GM19240 (cell line): ENCODE measurements around the gene LRCH3.

Experiments used
- DNase-seq: peaks from one replicate; pipeline ENCODE4 v3.0.0; 2011; ENCODE audit warnings: low spot score; ENCODE audit not compliant: insufficient read length

Gene LRCH3

DNA sequence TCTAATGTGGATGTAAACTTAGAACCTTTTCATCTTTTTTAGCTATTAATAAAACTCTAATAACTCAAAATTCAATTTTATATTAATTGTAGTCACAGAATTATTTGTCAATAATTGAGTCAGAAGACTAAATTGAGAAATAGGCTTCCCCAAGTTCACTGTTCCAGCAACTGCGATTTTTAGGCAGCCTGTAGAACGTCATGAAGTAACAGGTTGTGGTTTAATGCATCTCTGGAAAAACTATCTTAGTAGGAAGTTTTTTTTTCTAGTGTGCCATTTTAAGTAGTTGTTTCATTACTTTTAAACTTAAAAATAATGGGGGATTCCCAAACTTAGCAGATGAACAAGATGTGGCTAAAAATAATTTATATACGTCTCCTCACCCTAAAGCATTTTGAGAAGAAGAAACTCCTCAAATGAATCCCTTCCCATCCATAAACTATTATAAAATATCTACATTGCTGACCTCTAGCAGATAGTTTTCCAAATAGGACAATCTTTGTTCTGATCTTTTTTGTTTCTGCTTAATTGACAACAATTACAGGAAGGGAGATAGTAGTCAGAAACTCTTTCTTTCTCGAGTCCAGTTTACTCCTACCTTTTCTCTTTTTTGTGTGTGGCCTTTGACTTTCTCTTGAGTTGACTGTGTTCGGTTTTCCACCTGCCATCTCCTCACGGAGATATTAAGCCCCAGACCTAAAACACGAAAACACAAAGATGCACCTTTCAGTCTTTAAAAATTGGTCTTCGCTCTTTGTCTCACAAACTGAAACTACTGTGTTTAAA, 43.1 kb downstream of the LRCH3 start:
- no peak for DNase-seq

DNA sequence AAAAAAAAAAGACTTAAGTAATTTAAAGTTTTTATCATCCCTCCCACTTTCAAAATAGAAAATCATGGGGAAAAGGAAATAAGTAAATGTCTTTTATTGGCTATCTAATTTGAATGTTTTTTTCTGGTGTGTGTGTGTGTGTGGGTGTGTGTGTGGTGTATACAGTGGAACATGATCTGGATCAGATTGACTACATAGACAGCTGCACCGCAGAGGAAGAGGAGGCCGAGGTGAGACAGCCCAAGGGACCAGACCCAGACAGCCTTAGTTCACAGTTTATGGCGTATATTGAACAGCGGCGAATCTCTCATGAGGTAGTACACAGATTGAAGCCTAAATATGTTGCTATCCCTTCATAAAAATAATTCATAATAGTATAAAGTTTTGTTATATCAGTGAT, 44.5 kb downstream of the LRCH3 start:
- DNase-seq: no peak

DNA sequence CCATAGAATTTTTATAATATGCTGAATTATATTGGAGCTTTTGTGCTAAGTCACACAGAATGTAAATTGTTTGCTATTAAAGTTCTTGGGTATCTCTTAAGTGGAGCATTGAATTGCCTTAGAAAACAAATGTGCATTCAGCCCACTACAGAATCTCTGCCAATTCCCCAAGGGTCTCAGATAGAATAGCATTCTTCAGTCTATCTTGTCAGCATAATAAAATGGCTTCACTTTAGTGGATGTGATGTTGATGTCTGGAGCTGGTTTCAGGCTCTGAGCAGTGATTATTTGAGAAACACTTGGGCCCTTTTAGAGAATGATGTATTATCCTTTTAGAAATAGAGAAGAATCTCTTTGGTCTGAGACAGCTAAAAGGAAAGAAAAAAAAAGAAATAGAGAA, 45.2 kb downstream of the LRCH3 start:
- DNase-seq: no peak

DNA sequence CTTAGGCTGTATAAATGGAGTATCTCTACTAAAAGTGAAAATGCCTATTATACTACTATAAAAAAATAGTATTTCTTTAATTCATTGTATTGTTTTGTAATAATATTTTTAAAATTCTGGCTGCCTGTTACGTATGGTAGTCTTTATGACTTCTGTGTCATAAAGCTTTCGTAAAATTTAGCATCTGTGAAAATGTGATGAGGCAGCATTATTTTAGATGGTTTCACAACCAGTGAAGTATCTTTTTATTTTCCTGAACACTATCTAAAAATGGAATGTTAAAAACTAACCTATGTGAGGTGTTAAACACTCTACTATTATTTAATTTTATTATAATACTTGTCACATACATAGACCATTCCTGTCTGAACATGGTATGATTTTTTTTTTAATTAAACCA, 46.2 kb downstream of the LRCH3 start:
- DNase-seq: no peak

DNA sequence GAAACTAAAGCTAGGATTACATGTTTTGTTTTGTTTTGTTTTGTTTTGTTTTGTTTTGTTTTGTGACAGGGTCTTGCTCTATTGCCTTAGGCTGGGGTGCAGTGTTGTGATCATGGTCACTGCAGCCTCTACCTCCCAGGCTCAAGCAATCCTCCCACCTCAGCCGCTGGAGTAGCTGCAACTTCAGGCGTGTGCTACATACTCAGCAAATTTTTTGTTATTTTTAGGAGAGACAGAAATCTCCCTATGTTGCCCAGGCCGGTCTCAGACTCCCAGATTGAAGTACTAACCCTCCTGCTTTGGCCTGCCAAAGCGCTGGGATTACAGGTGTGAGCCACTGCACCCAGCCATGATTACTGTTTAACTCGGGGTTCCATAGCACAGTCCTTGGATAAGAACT, 50.7 kb downstream of the LRCH3 start:
- no peak for DNase-seq

DNA sequence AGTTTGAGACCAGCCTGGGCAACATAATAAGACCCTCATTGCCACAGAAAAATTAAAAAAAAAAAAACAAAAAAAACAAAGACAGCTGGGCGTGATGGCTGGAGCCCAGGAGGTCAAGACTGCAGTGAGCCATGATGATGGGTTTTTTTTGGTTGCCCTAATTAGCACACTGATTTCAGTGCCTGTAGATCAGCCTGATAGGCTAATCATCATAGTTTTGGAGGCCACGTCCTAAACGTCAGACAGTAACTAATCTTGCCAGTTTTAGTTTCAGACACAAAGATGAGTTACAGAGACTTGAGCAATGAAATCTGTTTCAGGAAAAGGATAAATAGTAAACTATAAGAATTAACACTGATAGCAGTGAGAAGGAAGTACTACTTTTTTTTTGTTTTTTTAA, 55.4 kb downstream of the LRCH3 start:
- no peak for DNase-seq

DNA sequence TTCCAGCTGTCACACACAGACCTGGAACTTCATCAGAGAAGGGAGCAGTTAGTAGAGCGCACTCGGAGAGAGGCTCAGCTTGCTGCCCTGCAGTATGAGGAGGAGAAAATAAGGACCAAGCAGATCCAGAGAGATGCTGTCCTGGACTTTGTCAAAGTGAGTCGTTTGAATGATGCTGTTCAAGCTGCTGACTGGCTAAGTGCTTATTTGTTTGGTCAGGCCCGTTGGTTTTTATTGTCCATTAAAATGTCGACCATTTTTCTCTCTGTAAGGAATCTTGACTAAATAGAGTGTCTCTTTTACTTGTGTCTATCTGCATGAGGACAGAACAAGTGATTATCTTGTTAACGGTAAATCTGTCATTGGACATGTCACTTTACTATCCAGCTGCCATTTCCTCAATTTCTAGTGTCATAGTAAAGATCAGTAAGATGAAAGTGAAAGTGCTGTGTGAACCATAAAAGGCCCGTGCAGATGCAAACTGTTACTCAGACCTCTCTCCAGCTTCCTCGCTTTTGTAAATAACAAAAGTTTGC, 56.9 kb downstream of the LRCH3 start:
- peak; percentile 29 for DNase-seq

DNA sequence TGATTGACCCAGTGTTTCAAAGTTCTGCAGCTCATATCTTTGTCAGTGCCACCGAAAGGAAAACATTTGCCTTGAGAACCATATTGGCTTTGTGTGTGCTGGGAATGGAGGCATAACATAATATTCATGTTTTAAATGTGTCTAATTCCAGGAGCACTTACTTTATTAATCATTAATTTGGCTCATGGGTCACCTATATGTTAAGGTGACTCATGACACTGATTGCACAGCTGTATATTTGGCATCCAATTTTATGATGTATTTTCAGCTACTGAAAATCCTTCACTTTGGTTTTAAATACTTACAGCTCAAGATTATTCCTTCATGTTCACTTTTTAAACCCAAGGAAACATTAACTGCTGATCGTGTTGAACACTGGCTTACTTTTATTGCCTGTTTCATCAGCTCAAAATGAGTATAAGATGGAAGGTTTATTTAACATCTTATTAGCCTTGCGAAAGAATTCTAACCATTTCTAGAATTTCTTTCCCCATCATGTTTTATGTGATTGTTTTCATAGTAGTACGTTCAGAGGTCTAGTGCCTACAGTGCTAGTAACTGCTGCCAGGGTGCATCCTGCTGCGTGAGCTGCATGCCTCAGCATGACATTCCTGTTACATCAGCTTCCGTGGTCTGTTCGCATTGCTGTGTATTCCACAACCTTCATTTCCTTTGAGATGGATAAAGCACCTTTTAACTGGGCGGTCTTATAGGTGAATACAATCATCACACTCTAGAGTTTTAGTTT, 63.7 kb downstream of the LRCH3 start:
- no peak for DNase-seq

DNA sequence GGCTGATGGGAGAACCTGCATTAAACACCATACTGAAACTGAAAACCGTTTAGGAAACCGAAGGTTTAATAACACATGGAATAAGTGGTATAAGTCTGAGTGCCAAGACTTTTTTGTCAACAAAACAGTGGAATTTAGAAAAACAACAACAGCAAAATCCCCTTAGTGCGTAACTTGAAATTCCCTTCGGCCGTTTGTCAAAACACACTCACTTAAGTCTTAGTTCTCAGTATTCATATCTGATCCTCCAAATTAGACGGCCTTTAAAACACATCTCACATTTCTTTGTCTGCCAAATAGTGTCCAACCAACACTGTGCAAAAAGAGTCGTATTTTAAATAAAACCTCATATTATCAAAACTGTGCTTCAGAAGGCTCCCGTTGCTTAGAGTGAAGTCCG, 64.5 kb downstream of the LRCH3 start:
- no peak for DNase-seq

DNA sequence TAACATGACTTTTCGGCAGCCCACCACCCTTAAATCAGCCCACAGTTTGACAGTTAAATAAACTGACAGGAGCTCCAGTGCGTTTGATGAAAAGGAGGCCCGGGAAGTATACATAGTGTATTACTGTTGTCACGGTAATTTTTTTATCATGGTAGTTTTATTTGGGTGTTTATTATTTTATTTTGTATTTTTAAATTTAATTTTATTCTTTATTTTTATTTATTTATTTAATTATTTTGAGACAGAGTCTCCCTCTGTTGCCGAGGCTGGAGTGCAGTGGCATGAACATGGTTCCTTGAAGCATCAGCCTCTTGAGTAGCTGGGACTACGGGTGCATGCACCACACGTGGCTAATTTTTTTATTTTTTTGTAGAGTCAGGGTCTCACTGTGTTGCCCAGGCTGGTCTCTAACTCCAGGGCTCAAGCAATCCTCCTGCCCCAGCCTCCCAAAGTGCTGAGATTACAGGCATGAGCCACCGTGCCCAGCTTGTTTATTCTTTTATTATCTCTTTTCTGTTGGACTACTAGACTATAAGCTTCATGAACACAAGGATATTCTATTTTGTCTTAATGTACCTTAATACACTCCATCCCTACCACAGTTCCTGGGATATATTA, 65.3 kb downstream of the LRCH3 start:
- no peak for DNase-seq

DNA sequence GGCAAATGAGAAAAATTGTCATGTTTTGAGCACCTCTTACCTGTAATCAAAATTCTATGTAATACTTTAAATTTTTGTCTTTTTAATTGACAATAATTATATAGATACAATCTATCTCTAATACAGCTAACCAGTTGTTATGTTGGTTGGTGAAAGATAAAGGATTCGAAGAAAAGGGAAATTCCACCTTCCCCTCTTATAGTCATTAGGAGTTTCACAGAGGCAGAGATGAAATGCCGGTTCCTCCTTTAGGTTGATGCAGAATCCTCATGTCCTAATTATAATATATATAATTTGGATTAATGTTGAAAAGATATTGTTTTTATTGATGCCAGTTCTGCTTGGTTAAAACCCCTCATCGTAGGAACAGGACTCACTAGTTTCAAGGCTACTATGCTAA, 67.1 kb downstream of the LRCH3 start:
- no peak for DNase-seq

DNA sequence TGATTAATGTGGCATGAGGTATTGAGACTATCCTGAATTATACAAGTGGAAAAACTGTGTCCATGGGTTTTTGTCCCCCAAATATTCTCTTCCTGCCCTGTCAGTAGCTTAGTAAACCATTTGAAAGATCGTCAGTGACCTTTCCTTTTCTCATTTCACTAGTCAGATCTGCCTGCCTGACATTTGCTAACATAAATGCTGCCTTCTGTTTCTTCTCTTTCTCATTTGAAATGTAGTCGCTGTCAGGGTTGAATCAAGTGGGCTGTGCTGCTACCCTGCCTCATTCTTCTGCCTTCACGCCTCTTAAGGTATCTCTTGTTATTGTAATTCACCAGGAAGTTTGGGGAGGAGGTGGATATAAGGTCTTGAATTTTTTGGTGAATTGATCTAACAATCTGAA, 67.5 kb downstream of the LRCH3 start:
- DNase-seq: no peak

DNA sequence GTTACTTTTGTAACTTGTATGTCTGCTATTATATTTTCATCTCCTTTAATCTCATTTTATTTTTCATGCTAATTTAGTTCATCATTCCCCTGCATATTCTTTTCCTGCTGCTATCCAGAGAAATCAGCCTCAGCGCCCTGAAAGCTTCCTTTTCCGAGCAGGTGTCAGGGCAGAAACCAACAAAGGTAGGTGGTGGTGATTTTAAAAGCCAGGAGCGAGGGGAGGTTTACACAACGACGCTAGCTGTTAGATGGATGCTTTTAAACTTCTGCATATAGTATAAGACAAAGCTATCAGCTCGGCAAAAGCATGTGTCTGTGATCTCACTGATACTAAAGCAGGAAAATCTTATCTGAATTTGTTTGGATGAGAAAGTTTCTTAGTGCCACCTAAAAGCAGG, 75.0 kb downstream of the LRCH3 start:
- no peak for DNase-seq

DNA sequence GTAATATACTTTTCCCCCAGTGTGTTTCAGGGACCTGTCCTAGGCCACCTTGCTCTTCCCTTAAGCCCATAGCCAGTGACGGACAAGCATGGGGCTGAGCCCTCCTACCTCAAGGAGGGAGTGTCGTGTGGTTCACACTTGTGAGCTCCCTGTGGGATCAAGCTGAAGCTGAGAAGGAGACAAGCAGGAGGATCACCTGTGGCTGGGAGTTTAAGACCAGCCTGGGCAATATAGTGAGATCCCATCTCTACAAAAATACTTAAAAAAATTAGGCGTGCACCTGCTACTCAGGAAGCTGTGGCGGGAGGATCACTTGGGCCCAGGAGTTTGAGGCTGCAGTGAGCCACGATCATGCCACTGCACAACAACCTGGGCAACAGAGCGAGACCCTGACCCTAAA, 82.3 kb downstream of the LRCH3 start:
- DNase-seq: no peak

DNA sequence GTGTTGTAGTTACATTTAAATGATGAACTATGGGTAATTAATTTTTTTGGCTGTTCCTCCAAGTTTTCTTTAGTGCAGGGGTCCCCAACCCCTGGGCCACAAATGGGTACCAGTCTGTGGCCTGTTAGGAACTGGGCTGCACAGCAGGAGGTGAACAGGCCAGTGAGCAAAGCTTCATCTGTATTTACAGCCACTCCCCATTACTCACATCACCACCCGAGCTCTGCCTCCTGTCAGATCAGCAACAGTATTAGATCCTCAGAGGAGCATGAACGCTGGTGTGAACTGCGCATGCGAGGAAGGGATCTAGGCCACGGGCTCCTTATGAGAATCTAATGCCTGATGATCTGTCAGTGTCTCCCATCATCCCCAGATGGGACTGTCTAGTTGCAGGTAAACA, 83.0 kb downstream of the LRCH3 start:
- DNase-seq: no peak

DNA sequence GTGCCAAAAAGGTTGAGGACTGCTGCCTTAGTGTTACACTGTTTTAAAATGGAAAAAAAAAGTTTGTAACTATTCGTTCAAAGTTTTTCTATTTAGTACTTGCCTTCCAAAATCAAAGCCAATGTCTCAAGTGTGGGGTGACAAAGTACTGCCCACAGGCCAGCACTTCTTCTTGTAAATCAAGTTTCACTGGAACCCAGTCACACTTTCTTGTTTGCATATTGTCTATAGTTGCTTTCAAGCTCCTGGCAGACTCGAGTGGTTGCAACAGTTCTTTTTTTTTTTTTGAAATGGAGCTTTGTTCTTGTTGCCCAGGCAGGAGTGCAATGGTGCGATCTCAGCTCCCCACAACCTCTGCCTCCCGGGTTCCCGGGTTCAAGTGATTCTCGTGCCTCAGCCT, 83.6 kb downstream of the LRCH3 start:
- no peak for DNase-seq

DNA sequence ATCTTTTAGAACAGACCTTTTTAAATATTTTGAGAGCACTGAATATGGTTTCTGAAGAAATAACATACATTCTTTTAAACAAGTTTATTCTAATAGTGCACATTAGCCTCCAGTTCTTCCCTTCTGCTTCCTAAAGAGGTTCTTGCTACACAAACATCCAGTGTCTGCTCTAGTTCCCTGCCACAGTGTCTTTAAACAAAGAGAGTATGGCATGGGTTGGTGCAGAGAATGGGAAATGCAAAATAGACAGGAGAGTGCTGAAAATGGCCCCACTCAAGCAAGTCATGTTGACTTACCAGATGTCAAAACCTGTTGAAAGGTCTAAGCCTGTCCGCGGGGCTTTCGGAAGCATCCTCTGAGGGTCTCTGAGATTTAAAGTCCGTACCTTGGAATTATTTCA, 86.8 kb downstream of the LRCH3 start:
- no peak for DNase-seq

DNA sequence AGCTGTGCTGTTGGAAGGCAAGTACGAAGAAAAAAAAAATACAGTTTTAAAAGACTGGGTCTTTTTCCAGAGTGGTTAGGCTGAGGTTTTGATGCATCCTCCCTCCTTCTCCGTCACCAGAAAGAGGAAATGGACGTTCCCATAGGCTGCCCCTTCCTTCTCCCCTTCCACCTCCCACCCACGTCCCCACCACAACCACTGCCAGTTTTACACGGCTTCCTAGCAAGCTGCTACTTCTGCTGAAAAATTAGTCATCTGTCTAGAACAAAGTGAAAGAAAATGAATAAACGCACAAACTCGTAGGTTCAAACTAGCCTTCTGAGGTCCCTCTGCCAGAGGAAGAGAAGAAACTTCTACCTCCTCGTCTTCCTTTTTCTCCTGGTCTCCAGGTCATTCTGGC, 87.4 kb downstream of the LRCH3 start:
- DNase-seq: peak; percentile 11

DNA sequence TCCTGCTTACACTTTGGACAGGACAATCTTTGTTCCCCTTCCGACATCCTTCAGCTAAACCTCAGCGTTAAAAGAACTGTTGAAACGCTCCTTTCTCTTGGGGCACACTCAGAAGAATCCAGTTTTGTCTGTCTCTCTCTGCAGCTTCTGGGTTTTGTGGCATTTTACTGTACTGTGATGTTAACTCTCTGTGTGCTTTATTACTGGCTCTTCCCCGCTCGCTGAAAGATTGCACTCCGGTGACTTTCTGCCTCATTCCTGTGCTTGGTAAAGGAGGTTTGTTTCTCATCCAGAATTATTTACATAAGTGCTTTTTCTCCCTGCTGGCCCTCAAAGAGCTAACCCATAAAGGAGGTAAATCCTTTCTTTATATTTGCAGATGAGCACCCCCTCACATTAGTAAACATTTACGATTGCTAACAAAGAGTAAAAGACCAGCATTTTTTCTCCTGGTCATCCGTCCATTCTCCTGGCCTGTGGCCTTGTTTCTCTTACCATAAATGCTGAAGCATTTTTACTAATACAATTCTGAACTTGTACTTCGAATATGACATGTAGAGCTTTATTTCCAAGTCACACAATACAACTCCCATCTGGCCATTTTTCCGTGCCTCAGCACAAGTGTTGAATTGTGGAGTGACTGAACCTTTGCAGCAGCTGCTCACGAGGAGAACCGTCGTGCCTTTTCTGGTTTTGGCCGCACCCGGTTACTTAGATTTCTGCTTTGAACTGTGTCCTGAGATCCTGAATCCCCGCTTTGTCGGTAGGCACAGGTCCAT, 89.6 kb downstream of the LRCH3 start:
- no peak for DNase-seq

DNA sequence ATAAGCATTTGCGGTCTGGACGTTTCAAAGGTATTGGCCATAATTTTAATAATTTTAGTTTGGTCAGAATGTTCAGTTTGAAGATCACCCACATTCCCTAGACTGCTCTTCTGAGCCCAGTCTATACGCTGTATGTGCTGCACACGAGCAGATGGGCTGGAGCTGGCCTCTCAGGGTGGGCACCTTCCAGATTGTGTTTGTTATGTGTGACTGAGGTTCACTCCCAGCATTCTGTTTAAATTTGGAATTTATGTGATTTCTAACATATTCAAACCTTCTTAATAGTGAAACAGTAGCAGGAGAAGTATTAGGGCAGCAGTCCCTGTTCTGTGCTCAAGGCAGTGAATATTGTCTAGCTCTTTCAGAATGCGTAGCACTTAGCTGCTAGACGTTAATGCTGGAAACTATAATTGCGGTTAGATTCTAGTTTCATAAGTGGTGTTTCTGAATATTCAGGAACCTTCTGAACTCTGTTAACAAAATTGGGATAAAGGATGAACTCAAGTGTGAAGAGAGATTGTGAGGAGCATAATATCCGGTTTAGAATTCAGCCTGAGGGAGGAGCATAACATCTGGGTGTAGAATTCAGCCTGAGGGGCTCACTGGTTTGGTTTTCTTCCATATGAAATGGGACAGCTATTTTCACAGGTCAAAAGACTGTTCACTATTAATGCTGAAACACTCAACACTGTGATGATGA, 90.4 kb downstream of the LRCH3 start:
- DNase-seq: no peak

DNA sequence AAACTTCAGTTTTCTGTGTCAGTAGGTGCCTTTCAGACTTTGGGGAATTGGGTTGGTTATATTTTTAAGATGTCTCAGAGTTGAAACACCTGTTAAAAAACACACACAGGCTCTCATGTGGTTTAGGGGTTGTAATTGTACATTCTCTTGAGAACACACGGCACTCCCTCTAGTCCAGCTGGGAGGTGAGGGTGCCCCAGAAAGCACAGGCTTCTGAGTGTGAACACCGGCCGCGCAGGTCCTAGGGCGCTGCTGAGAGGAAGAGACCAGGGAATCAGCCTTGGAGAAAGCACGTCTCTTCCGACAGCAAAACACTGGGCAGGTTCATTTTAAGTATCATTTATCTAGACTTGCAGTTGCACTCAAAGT, 90.9 kb downstream of the LRCH3 start:
- DNase-seq: no peak
